ENCODE measurements around the gene BRPF1.
A peak's percentile ranks its signal among the peaks of the same experiment; 100 is the strongest.

BRPF1 gene

DNA sequence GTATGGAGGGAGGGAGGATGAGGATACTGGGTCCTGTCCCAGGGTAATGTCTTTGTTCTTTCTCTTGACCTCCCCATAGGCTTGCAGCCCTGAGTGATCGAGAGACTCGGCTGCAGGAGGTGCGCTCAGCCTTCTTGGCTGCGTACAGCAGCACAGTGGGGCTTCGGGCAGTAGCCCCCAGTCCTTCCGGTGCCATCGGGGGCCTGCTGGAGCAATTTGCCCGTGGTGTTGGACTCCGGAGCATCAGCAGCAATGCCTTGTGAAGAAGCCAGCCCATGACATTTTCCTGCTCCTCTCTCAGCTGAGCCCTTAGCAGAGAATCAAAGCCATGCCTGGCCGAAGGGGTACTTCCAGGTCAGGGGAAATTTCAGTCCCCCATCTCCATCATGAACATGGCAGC is 29.8 kb upstream of the BRPF1 start:
- no peak for DNase-seq

DNA sequence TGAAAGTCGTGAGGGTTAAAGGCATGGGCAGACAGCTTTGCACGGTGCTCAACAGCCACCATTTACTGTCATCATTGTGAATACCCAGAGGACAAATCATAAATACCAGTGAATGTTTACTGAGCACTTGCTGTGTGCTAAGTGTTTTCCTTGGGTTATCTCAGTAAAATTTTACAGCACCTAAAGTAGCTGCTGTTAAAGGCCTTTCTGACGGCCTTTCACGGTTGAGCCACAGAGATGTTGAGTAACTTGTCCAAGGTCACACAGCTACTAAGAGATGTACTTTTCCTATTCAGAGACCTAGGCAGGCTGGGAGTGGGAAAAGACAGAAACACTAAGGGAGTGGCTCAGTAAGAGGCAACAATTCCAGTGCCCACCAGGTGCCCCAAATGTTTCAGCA is 28.3 kb upstream of the BRPF1 start:
- no peak for DNase-seq

GRCh38 chr3:9703736-9704346 is 27.7 kb upstream of the BRPF1 start, which contains the start of gene CPNE9:
TSS of gene CPNE9 (plus strand) at chr3:9703833. CDS start at chr3:9703997, 164 bp downstream.
- no peak for DNase-seq

DNA sequence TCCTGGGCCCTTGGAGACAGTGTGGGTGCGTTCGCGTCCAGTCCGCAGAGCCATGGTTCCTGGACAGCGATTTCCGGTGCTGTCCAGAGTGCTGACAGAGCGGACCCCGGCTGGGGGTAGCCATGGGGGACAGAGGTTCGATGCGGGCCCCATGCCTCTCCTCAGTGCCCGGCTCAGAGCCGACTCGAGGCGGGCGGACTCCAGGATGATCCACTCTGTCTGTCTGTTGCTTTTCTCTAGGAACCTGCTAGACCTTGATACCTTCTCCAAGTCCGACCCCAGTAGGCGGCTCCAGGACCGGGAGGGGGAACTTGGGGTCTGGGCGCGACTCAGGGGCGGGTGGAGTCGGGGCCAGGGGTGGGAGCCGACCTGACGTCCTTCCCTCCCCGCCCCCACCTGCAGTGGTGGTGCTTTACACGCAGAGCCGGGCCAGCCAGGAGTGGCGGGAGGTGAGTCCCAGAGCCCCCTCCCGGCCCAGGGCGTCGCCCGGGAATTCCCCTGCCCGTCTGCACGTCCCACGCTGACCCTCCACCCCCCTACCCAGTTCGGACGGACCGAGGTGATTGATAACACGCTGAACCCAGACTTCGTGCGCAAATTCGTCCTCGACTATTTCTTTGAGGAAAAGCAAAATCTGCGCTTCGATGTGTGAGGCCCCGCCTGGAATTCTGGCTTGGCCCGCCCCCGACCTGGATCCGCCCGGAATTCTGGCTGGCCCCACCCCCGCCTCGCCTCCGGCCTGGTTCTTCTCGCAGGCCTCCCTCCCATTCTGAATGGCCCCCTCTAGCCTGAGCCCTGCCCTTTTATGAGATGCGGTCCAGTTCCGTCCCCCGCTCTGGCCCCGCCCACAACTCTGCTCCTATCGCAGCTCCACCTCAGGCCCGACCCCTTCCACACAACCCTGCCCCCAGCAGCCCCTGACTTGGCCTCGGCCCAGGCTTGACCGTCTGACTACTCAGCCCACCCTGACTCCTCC is 26.9 kb upstream of the BRPF1 start:
- no peak for DNase-seq

DNA sequence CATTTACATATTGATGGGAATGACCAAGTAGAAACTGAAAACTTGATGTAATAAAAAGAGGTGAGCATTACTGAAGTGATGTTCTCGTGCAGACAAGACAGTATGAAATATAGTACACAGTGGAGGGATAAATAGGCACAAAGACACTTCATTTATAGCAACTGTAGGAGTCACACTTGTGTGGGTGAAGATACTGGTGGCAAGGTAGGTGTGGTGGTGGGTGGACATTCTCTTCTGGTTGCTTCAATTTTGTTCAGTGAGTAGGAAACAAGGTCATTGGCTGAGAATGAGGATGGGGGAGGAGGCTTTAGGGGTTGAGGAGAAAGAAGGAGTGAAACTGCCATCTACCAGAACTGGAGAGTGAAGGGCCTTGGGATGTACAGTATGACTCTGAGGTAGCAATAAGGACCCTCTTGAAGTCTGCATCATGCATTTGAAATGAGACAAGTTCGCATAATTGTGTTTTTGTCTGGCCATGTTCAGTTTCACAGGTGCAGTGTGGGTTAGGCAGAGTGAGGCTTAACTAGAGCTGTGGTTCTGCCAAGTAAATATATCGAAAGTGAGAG is 21.3 kb upstream of the BRPF1 start:
- no peak for DNase-seq

DNA sequence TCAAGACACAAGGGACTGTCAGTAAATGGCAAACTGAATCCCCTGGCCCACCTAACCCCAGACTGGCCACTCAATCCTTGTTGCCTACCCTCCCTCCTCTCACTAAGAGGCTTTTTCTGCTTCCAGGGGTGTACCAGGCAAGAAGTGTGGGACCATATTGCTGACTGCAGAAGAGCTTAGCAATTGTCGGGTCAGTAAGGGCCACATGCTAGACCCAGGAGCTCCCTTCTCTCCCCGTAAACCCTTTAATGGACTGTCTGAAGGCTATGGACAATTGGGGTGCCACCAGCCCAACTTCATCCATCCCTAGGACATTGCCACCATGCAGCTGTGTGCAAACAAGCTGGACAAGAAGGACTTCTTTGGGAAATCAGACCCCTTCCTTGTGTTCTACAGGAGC is 19.1 kb upstream of the BRPF1 start:
- DNase-seq = no peak

- no peak for DNase-seq
Observed at GRCh38 chr3:9713142-9713541, 18.4 kb upstream of the BRPF1 start.

DNA sequence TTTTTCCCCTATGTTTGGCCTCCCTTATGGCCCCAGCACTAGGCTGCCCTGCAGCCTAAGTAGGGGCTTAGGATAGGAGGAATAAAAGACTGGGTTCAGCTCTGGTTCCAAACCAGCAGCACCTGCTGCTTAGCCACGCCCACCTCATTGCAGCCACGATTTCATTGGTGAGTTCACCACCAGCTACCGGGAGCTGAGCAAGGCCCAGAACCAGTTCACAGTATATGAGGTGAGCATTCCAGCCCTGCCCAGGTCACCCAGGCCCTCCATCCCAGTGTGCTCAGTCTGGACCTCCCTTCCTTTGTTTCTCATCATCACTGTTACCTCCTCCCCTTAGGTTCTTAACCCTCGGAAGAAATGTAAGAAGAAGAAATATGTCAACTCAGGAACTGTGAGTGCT is 16.4 kb upstream of the BRPF1 start:
- DNase-seq = no peak

DNA sequence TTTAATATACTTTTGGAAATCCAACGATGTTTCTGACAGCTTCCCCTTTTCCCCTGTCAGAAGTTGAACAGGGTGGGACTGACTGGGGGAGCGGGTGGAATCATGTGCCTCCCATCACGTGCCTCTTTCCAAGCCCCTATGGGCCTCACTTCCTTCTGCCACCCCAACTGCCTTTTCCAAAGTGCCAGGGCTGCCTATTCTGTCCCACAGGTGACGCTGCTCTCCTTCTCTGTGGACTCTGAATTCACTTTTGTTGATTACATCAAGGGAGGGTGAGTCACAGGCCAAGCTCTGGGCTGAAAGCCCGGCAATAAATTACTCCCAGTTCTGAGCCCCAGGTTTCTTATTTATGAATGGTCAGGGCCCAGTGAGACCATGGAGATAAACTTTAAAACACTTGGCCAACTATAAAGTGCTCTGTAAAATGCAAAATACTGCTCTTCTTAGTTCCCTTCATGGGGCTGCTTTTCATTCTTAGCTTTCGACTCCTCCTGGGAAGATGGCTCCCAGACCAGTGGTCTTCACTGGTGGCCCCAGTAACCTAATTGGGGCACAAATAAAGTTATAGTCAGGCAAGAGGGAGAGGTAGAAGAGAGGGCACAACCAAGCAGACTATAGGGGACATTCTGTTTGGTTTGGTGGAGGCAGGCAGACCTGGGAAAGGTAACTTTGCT is 15.6 kb upstream of the BRPF1 start:
- DNase-seq = no peak

- no peak for DNase-seq
Observed at GRCh38 chr3:9716801-9717555, 14.6 kb upstream of the BRPF1 start.

DNA sequence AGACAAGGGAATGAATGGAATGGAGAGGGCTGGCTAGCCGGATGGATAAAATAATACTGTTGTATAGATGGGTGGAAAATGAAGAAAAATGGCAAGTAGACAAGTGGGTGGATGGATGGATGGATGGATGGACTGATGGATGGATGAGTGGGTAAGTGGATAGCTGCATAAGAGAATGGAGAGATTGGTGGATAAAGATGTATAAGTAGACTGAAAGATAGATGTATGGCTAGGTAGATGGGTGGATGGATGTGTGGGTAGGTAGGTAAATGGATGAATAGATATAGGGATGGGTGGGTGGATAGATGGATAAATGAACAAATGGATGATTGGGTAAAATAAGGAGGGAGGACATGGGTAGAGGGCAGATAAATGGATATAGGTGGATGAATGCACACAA is 14.0 kb upstream of the BRPF1 start:
- DNase-seq = no peak

- DNase-seq = no peak
Observed at GRCh38 chr3:9718118-9718517, 13.4 kb upstream of the BRPF1 start.

DNA sequence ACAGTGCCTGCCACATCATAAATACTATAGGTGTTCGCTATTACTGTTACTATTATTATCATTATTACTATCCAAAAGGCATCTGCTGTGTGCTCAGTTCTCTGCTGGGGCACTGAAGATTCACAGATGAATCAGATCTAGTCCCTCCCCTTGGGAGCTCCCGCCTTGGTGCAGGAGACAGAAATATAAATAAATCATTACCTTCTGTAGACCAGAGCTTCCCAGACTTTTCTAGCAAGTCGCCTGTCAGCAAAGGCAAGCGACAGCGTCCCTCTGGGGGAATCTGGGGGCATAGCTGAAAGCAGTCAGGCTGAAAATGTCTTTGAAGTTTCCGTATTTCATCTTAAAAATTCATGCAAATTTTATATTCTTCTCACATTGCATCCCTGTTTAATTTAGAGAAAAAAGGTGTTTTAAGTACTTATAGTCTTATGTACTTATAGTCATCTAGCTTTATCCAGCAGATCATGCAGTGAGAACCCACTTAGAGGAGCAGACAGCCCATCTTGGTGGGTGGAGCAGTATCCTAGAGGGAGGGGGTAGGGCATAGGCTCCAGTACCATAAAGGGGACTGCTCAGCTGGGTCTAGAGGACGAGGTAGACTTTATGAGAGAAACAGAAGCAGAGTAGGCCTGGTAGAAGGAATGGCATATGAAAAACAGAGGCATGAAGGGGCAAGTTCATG is 10.4 kb upstream of the BRPF1 start:
- no peak for DNase-seq

DNA sequence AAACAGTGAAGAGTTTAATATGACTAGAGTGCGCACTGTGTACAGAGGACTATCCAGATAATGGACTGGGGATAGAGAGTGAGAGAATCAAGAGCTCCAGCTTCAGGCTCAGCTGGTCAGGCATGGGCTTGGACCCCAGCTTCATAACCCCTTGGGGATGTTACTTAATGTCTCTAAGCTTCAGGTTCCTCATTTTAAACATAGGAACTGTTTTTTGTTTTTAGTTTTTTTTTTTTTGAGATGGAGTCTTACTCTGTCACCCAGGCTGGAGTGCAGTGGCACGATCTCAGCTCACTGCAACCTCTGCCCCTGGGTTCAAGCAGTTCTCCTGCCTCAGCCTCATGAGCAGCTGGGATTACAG is 9.9 kb upstream of the BRPF1 start:
- DNase-seq = no peak

GRCh38 chr3:9725775-9726515 is 5.6 kb upstream of the BRPF1 start:
- no peak for DNase-seq

DNA sequence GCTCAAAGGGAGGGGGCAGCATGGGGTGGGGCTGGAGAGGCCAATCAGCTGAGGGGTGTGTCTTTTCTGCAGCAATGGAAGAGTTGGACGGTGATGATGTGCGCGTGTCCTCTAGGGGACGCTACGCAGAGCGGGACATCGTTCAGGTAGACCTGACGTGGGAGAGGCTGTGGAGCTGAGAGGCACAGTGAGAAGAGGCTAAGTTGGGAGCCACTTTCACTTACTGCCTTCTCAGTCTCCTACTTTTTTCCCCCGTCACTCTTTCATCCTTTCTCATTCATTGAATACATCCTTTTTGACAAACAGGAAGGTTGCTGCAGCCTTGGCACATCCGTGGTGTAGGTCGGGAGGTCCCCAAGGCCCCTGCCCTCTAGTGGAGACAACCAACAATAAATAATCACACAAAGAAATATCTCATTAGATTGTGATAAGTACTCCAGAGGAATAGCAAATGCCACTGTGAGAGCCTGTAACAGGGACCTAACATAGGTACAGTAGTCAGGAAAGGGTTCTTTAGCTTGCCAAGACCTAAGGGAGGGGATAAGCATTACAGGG is 4.4 kb upstream of the BRPF1 start:
- peak; percentile 42 for DNase-seq

DNA sequence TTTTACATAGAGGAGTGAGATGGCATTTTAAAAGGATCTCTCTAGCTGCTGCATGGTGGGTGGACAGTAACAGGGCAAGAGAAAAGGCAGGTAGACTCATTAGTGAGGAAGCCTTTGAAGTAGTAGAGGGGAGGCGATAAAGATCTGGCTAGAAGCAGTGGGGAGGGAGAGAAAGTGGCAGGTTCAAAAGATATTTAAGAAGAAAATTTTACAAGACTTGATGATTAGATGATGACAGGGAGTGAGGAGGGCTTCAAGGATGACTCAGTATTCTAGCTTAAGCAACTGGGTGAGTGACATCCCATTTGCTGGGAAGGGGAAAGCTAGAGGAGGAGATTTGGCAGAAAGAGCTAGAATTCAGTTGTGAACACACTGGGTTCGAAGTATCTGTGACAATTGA is 3.8 kb upstream of the BRPF1 start:
- DNase-seq = no peak

- DNase-seq = no peak
Observed at GRCh38 chr3:9729419-9729818, 2.1 kb upstream of the BRPF1 start.

GRCh38 chr3:9730657-9731205 is 804 bp upstream of the BRPF1 start:
- DNase-seq = no peak

- DNase-seq = peak; percentile 14
Observed at GRCh38 chr3:9732080-9732739, 675 bp downstream of the BRPF1 start.

Data from activated CD4-positive, alpha-beta T cell treated with anti-CD3 and anti-CD28 coated beads, Interleukin-2, amount 50 U/mL, for 1 hour (primary cell).